B cell (primary cell): ENCODE results near the gene ABCA9.

ENCODE experiments used
- EZH2 ChIP-seq: IDR thresholded peaks from 2 replicates; pipeline ENCODE4 v1.6.1; 2012; ENCODE audit warnings: borderline replicate concordance, low read depth, mild to moderate bottlenecking, moderate library complexity, low read length; ENCODE audit not compliant: insufficient read depth, poor library complexity, severe bottlenecking
- TF ChIP-seq, protein P1 (sequence below): fragments of 200-600 bp; IDR thresholded peaks from one replicate; pipeline ENCODE4 v1.8.0; 2022; ENCODE audit warnings: antibody characterized with exemption, mild to moderate bottlenecking

DNA sequence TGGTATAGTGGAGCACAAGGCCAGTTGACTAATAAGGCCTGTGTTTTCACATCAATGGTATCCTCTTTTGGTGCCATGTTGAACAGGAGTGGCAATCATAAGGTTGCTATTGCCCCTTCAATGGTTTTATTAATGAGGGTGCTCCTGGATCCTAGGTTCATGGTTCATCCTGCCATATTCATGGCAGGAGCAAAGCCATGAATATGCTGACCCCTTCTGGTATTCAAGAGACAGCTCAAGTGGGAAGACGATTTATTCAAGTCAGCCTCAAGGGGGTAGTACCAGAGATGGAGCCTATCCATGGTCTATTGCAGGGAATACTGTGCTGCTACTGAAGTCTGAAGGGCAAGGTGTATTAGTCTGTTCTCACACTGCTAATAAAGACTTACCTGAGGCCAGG is 2.6 kb downstream of the ABCA9 start:
- TF ChIP-seq, protein P1, sequence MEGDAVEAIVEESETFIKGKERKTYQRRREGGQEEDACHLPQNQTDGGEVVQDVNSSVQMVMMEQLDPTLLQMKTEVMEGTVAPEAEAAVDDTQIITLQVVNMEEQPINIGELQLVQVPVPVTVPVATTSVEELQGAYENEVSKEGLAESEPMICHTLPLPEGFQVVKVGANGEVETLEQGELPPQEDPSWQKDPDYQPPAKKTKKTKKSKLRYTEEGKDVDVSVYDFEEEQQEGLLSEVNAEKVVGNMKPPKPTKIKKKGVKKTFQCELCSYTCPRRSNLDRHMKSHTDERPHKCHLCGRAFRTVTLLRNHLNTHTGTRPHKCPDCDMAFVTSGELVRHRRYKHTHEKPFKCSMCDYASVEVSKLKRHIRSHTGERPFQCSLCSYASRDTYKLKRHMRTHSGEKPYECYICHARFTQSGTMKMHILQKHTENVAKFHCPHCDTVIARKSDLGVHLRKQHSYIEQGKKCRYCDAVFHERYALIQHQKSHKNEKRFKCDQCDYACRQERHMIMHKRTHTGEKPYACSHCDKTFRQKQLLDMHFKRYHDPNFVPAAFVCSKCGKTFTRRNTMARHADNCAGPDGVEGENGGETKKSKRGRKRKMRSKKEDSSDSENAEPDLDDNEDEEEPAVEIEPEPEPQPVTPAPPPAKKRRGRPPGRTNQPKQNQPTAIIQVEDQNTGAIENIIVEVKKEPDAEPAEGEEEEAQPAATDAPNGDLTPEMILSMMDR = no peak
- no peak for TF ChIP-seq EZH2
